ENCODE results near the gene DLG2.

DNA sequence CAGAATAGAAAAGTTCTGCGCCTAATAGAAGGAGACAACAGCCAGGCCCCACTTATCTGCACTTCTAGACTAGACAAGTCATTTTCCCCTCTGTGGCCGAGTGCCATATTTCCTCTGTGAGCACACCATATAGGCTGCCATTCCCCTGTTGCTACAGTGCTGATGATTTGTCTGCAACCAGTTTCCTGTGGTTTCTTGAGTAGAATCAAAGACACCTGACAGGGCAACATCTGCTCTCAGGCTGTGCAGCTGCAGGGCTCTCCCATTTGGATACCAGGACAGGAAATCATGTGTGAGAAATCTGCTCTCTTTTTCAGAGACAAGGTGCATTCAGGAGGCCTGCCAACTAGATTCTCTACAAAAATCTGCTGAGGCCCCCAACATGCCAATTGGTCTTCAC, 879.3 kb downstream of the DLG2 start:
- no peak for TF ChIP-seq POLR2AphosphoS5 (IDR thresholded peaks at IDR 0.05; ENCODE audit: insufficient read depth, low read depth, low read length)
- TF ChIP-seq, protein P1, sequence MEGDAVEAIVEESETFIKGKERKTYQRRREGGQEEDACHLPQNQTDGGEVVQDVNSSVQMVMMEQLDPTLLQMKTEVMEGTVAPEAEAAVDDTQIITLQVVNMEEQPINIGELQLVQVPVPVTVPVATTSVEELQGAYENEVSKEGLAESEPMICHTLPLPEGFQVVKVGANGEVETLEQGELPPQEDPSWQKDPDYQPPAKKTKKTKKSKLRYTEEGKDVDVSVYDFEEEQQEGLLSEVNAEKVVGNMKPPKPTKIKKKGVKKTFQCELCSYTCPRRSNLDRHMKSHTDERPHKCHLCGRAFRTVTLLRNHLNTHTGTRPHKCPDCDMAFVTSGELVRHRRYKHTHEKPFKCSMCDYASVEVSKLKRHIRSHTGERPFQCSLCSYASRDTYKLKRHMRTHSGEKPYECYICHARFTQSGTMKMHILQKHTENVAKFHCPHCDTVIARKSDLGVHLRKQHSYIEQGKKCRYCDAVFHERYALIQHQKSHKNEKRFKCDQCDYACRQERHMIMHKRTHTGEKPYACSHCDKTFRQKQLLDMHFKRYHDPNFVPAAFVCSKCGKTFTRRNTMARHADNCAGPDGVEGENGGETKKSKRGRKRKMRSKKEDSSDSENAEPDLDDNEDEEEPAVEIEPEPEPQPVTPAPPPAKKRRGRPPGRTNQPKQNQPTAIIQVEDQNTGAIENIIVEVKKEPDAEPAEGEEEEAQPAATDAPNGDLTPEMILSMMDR (IDR thresholded peaks at IDR 0.05; ENCODE audit: extremely low read depth in 1 of 2, insufficient read depth in 1 of 2, low read depth in 1 of 2, low read length in 2 of 2), result no peak
- no peak for TF ChIP-seq POLR2A (IDR thresholded peaks at IDR 0.05; ENCODE audit: low read depth, low read length)
- TF ChIP-seq, protein P2, sequence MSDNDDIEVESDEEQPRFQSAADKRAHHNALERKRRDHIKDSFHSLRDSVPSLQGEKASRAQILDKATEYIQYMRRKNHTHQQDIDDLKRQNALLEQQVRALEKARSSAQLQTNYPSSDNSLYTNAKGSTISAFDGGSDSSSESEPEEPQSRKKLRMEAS (IDR thresholded peaks at IDR 0.05; ENCODE audit: insufficient read depth, insufficient read length), result no peak
